ENCODE results near the gene SLC25A21.
"Not testable (repeated sequence)": the region's sequence is repeated elsewhere in the genome, so short reads cannot be mapped to it uniquely, and the experiment has no call there.

The SLC25A21 gene

DNA sequence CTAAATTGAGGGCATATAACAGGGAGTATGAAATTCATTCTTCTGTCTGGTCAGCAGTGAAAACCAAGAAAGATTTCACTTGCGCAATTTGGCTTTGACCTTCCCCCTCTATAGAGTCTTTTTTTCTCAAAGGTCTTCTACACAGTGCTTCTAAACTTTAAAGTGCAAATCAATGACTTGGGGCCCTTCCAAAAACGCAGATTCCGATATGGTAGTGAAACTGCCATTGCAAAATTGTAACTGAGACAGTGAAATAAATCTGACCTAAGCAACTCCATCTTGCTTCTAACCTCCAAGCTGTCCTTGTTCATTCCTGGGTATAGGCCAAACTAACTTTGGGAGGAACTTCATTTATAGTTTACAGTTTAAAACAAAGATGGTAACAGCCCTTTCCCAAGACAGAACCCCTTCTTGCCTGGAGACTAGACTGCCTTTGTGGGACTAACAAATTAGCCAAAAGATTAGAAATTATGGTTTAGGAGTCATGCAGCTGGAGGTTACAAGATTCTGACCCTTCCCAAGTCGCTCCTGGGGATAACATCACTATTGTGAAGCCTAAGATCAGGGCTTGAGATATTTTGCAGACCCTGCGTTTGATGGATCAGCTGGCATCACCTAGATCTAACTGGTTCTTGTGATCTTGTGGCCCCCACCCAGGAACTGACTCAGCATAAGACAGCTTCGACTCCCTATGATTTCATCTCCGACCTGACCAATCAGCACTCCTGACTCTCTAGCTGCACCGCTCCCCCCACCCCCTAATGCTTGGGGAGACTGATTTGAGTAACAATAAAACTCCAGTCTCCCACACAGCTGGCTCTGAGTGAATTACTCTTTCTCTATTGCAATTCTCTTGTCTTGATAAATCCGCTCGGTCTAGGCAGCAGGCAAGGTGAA lies 5.0 kb downstream of the SLC25A21 start:
- no peak overlapping the region for H3K4me3 ChIP-seq (ENCODE audit: low read length)
- H3K4me1 ChIP-seq (ENCODE audit: control insufficient read depth, insufficient read depth, low read length), result peaks cover 4% of the 10 kb centered on the region; the same call in 1 of the 2 replicates
- H3K36me3 ChIP-seq (ENCODE audit: control insufficient read depth, insufficient read depth, low read length), result no peaks in the 10 kb centered on the region
- H3K27me3 ChIP-seq (ENCODE audit: control insufficient read depth, insufficient read depth, low read length), result no peaks in the 10 kb centered on the region
- no CpG with 5 or more reads among the region's 10 CpGs for WGBS (ENCODE audit: insufficient coverage, insufficient read length)
- DNase-seq (ENCODE audit: low read depth, low spot score), result no peak
- H3K27ac ChIP-seq (ENCODE audit: low read length), result no peak overlapping the region
- no peaks in the 10 kb centered on the region for H3K9me3 ChIP-seq (ENCODE audit: control insufficient read depth, insufficient read depth, low read length)

- H3K27me3 ChIP-seq (ENCODE audit: control insufficient read depth, insufficient read depth, low read length), result no peaks in the 10 kb centered on the region
- no peak for DNase-seq (ENCODE audit: low read depth, low spot score)
- no CpG with 5 or more reads among the region's 3 CpGs for WGBS (ENCODE audit: insufficient coverage, insufficient read length)
Observed at GRCh38 chr14:37165794-37166193, 6.6 kb downstream of the SLC25A21 start.

GRCh38 chr14:37162307-37162706 lies 10.1 kb downstream of the SLC25A21 start:
- DNase-seq (ENCODE audit: low read depth, low spot score); H3K9me3 ChIP-seq (ENCODE audit: control insufficient read depth, insufficient read depth, low read length); H3K27me3 ChIP-seq (ENCODE audit: control insufficient read depth, insufficient read depth, low read length); H3K4me3 ChIP-seq (ENCODE audit: low read length); H3K4me1 ChIP-seq (ENCODE audit: control insufficient read depth, insufficient read depth, low read length); H3K27ac ChIP-seq (ENCODE audit: low read length); H3K36me3 ChIP-seq (ENCODE audit: control insufficient read depth, insufficient read depth, low read length): not testable (repeated sequence)
- WGBS (ENCODE audit: insufficient coverage, insufficient read length), result no CpG with 5 or more reads among the region's 2 CpGs

More at GRCh38 chr14:37165794-37166193, 6.6 kb downstream of the SLC25A21 start:
- no peaks in the 10 kb centered on the region for H3K9me3 ChIP-seq (ENCODE audit: control insufficient read depth, insufficient read depth, low read length)
- H3K36me3 ChIP-seq (ENCODE audit: control insufficient read depth, insufficient read depth, low read length), result no peaks in the 10 kb centered on the region
- no peak overlapping the region for H3K4me3 ChIP-seq (ENCODE audit: low read length)
- H3K27ac ChIP-seq (ENCODE audit: low read length), result no peak overlapping the region
- peaks cover 4% of the 10 kb centered on the region; the same call in 1 of the 2 replicates for H3K4me1 ChIP-seq (ENCODE audit: control insufficient read depth, insufficient read depth, low read length)

DNA sequence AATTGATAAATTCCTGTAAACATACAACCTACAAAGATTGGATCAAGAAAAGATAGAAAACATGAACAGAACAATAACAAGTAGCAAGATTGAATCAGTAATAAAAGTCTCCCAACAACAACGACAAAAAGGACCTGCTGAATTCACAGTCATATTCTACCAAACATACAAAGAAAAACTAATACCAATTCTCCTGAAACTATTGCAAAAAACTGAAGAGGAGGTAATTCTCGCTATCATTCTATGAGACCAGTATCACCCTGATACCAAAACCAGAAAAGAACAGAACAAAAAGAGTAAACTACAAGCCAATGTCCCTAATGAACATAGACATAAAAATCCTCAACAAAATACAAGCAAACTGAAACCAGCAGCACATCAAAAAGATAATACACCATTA lies 14.4 kb downstream of the SLC25A21 start:
- no peak overlapping the region for H3K4me3 ChIP-seq (ENCODE audit: low read length)
- H3K36me3 ChIP-seq (ENCODE audit: control insufficient read depth, insufficient read depth, low read length), result no peaks in the 10 kb centered on the region
- no peak overlapping the region for H3K27ac ChIP-seq (ENCODE audit: low read length)
- no peaks in the 10 kb centered on the region for H3K27me3 ChIP-seq (ENCODE audit: control insufficient read depth, insufficient read depth, low read length)
- H3K4me1 ChIP-seq (ENCODE audit: control insufficient read depth, insufficient read depth, low read length), result no peaks in the 10 kb centered on the region
- WGBS (ENCODE audit: insufficient coverage, insufficient read length), result no CpG with 5 or more reads among the region's 2 CpGs
- no peak for DNase-seq (ENCODE audit: low read depth, low spot score)
- H3K9me3 ChIP-seq (ENCODE audit: control insufficient read depth, insufficient read depth, low read length), result no peaks in the 10 kb centered on the region

DNA sequence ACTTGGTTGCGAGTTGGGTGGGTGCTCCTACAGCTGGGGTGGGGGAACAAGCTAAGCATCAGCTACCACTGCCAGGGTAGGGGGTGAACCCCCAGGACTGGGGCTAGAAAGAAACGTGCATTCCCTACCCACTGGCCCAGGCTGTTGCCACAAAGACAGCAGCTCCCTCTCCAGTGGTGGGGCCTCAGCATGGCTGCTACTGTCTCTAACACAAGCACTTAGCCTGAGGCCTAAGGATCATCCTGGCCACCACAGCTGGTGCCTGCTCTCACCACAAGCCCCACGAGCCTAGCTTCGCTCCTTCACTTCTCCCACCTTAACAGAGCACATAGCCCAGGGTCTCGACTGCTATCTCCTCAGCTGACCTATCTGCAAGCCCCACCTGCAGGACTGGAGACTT lies 18.9 kb downstream of the SLC25A21 start:
- DNase-seq (ENCODE audit: low read depth, low spot score), result no peak
- no peak overlapping the region for H3K4me3 ChIP-seq (ENCODE audit: low read length)
- H3K36me3 ChIP-seq (ENCODE audit: control insufficient read depth, insufficient read depth, low read length), result no peaks in the 10 kb centered on the region
- no peaks in the 10 kb centered on the region for H3K4me1 ChIP-seq (ENCODE audit: control insufficient read depth, insufficient read depth, low read length)
- WGBS (ENCODE audit: insufficient coverage, insufficient read length), result no CpG with 5 or more reads among the region's 5 CpGs
- no peak overlapping the region for H3K27ac ChIP-seq (ENCODE audit: low read length)
- H3K27me3 ChIP-seq (ENCODE audit: control insufficient read depth, insufficient read depth, low read length), result no peaks in the 10 kb centered on the region
- no peaks in the 10 kb centered on the region for H3K9me3 ChIP-seq (ENCODE audit: control insufficient read depth, insufficient read depth, low read length)

GRCh38 chr14:37153005-37153404 lies 19.4 kb downstream of the SLC25A21 start:
- Histone ChIP-seq H3K27ac (ENCODE audit: low read length) (no peak overlapping the region), H3K9me3 (ENCODE audit: control insufficient read depth, insufficient read depth, low read length) (no peaks in the 10 kb centered on the region), H3K27me3 (ENCODE audit: control insufficient read depth, insufficient read depth, low read length) (no peaks in the 10 kb centered on the region)

GRCh38 chr14:37150414-37150813 lies 22.0 kb downstream of the SLC25A21 start:
- no CpG with 5 or more reads among the region's 3 CpGs for WGBS (ENCODE audit: insufficient coverage, insufficient read length)
- no peaks in the 10 kb centered on the region for H3K4me1 ChIP-seq (ENCODE audit: control insufficient read depth, insufficient read depth, low read length)

More at GRCh38 chr14:37153005-37153404, 19.4 kb downstream of the SLC25A21 start:
- no peak for DNase-seq (ENCODE audit: low read depth, low spot score)
- no peaks in the 10 kb centered on the region for H3K36me3 ChIP-seq (ENCODE audit: control insufficient read depth, insufficient read depth, low read length)
- H3K4me3 ChIP-seq (ENCODE audit: low read length), result no peak overlapping the region
- no peaks in the 10 kb centered on the region for H3K4me1 ChIP-seq (ENCODE audit: control insufficient read depth, insufficient read depth, low read length)
- no CpG with 5 or more reads among the region's 1 CpG for WGBS (ENCODE audit: insufficient coverage, insufficient read length)

GRCh38 chr14:37147310-37147880 lies 25.0 kb downstream of the SLC25A21 start:
- WGBS (ENCODE audit: insufficient coverage, insufficient read length), result no CpG with 5 or more reads among the region's 1 CpG
- no peak for DNase-seq (ENCODE audit: low read depth, low spot score)
- no peak overlapping the region for H3K27ac ChIP-seq (ENCODE audit: low read length)

More at GRCh38 chr14:37150414-37150813, 22.0 kb downstream of the SLC25A21 start:
- no peaks in the 10 kb centered on the region for H3K36me3 ChIP-seq (ENCODE audit: control insufficient read depth, insufficient read depth, low read length)
- H3K27ac ChIP-seq (ENCODE audit: low read length), result no peak overlapping the region
- H3K4me3 ChIP-seq (ENCODE audit: low read length), result no peak overlapping the region
- no peaks in the 10 kb centered on the region for H3K27me3 ChIP-seq (ENCODE audit: control insufficient read depth, insufficient read depth, low read length)
- no peak for DNase-seq (ENCODE audit: low read depth, low spot score)
- H3K9me3 ChIP-seq (ENCODE audit: control insufficient read depth, insufficient read depth, low read length), result no peaks in the 10 kb centered on the region

DNA sequence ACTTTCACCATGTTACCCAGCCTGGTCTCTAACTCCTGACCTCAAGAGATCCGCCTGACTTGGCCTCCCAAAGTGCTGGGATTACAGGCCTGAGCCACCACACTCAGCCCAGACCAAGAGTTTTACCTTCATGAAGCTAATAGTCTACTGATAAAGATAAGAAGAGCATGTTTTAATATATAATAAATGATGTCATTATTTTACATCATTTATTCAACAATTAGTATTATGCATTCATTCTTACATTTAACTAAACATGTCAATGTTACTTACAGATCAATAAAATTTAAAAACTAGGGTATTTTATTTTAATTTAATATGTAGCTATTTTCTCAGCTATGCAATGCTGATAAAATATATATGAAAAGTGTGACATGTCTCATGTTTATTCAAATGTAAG lies 26.0 kb downstream of the SLC25A21 start:
- H3K36me3 ChIP-seq (ENCODE audit: control insufficient read depth, insufficient read depth, low read length); DNase-seq (ENCODE audit: low read depth, low spot score); H3K27ac ChIP-seq (ENCODE audit: low read length); H3K9me3 ChIP-seq (ENCODE audit: control insufficient read depth, insufficient read depth, low read length); H3K27me3 ChIP-seq (ENCODE audit: control insufficient read depth, insufficient read depth, low read length); H3K4me3 ChIP-seq (ENCODE audit: low read length); H3K4me1 ChIP-seq (ENCODE audit: control insufficient read depth, insufficient read depth, low read length): not testable (repeated sequence)
- no CpG with 5 or more reads among the region's 1 CpG for WGBS (ENCODE audit: insufficient coverage, insufficient read length)

More at GRCh38 chr14:37147310-37147880, 25.0 kb downstream of the SLC25A21 start:
- H3K4me1 ChIP-seq (ENCODE audit: control insufficient read depth, insufficient read depth, low read length), result no peaks in the 10 kb centered on the region
- H3K9me3 ChIP-seq (ENCODE audit: control insufficient read depth, insufficient read depth, low read length), result no peaks in the 10 kb centered on the region
- no peaks in the 10 kb centered on the region for H3K27me3 ChIP-seq (ENCODE audit: control insufficient read depth, insufficient read depth, low read length)
- H3K4me3 ChIP-seq (ENCODE audit: low read length), result no peak overlapping the region
- H3K36me3 ChIP-seq (ENCODE audit: control insufficient read depth, insufficient read depth, low read length), result no peaks in the 10 kb centered on the region

GRCh38 chr14:37145395-37145794 lies 27.0 kb downstream of the SLC25A21 start:
- no peak overlapping the region for H3K4me3 ChIP-seq (ENCODE audit: low read length)
- DNase-seq (ENCODE audit: low read depth, low spot score), result no peak
- H3K36me3 ChIP-seq (ENCODE audit: control insufficient read depth, insufficient read depth, low read length), result no peaks in the 10 kb centered on the region
- H3K9me3 ChIP-seq (ENCODE audit: control insufficient read depth, insufficient read depth, low read length), result no peaks in the 10 kb centered on the region
- H3K27me3 ChIP-seq (ENCODE audit: control insufficient read depth, insufficient read depth, low read length), result no peaks in the 10 kb centered on the region
- H3K4me1 ChIP-seq (ENCODE audit: control insufficient read depth, insufficient read depth, low read length), result no peaks in the 10 kb centered on the region
- H3K27ac ChIP-seq (ENCODE audit: low read length), result no peak overlapping the region
